Hepatocyte (in vitro differentiated cells): ENCODE measurements around the gene SLC30A1.

ENCODE experiments used
- EZH2 ChIP-seq: fragments of 200-600 bp; sonication (generic); IDR thresholded peaks from 2 replicates; pipeline ENCODE4 v1.6.1; 2016; ENCODE audit warnings: antibody characterized with exemption, mild to moderate bottlenecking, borderline replicate concordance
- EZH2phosphoT487 ChIP-seq: fragments of 200-600 bp; sonication (generic); IDR thresholded peaks from one replicate; pipeline ENCODE4 v1.6.1; 2018; ENCODE audit warnings: antibody characterized with exemption, mild to moderate bottlenecking, low read depth, moderate library complexity; ENCODE audit not compliant: unreplicated experiment, severe bottlenecking
- TF ChIP-seq, protein P1 (sequence below): fragments of 200-600 bp; sonication (generic); IDR thresholded peaks from 2 replicates; pipeline ENCODE4 v1.5.1; 2016; ENCODE audit warnings: antibody characterized with exemption, mild to moderate bottlenecking; ENCODE audit not compliant: poor library complexity

DNA sequence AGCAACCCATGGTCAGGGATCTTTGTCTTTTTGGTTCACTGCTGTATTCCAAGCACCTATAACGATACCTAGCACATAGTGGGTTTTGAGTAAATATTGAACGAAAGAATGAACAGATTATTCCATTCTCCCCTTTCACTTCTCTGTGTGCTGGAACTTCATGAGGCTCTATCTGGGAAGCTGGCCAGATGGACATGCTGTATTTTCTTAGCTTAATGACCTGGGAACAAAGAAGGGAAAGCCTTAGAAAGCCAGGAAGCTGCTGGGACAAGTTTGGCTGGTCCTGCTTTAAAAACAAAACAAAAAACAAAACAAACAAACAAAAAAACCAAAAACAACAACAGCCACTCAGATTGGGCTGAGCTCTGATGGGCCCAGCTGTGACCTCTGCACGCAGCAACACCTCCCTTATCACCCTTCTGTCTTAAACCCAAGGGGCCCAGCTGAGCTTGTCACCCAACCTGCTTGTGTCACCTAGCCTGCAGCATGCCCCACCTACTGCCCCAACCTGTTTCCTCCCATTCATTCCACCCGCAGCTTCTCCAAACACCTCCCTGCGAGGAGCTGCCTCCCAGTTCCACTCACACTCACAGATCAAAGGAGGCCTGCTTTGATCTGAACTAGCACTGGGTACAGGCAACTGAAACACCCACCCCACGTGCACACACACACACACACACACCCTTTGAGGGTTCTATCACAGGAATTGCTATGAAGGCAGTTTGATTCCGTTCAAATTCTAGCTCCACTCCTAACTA, 37.1 kb downstream of the SLC30A1 start:
- TF ChIP-seq, protein P1, sequence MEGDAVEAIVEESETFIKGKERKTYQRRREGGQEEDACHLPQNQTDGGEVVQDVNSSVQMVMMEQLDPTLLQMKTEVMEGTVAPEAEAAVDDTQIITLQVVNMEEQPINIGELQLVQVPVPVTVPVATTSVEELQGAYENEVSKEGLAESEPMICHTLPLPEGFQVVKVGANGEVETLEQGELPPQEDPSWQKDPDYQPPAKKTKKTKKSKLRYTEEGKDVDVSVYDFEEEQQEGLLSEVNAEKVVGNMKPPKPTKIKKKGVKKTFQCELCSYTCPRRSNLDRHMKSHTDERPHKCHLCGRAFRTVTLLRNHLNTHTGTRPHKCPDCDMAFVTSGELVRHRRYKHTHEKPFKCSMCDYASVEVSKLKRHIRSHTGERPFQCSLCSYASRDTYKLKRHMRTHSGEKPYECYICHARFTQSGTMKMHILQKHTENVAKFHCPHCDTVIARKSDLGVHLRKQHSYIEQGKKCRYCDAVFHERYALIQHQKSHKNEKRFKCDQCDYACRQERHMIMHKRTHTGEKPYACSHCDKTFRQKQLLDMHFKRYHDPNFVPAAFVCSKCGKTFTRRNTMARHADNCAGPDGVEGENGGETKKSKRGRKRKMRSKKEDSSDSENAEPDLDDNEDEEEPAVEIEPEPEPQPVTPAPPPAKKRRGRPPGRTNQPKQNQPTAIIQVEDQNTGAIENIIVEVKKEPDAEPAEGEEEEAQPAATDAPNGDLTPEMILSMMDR = no peak
- no peak for TF ChIP-seq EZH2phosphoT487
- no peak for TF ChIP-seq EZH2
